Cerebellar cortex (tissue), 1 donor: Measurements from ENCODE around the gene TMPRSS9.

ENCODE experiments used
- DNase-seq: peaks from one replicate; pipeline ENCODE4 v3.0.0-alpha.2; 2015; ENCODE audit warnings: low spot score

TMPRSS9 gene

DNA sequence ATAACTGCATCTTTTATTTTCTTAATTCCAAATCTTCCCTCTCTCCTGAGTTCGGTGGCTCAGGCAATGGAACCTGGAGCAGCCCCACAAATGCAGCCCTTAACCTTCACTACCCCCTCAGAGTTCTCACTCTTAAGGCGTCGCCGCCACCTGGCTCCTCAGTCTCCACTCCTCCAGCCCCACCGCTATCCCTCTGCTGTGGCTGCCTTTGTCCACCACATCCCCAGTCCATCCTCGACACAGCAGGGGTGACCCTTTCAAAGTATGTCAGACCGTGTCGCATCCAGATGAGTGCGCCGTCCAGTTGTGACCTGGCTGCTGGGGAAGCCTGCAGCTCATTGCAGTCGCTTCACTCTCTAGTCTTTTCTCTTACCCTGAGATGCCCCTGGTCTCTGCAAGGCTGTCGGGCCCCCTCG lies 30.6 kb upstream of the TMPRSS9 start:
- no peak for DNase-seq

DNA sequence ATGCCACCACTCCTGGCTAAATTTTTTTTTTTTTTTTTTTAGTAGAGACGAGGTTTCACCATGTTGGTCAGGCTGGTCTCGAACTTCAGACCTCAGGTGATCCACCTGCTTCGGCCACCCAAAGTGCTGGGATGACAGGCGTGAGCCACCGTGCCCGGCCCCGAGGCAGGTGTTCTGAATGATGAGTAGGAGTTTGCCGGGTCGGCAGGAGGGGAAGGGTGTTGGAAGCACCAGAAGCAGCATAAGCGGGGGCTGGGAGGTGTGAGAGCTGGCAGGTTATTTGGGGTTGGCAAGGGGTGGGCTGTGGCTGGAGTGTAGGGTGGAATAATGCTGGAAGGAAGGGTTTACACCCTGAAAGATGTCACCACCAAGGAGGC lies 29.8 kb upstream of the TMPRSS9 start:
- no peak for DNase-seq

GRCh38 chr19:2330632-2331284 lies 29.3 kb upstream of the TMPRSS9 start:
- no peak for DNase-seq

DNA sequence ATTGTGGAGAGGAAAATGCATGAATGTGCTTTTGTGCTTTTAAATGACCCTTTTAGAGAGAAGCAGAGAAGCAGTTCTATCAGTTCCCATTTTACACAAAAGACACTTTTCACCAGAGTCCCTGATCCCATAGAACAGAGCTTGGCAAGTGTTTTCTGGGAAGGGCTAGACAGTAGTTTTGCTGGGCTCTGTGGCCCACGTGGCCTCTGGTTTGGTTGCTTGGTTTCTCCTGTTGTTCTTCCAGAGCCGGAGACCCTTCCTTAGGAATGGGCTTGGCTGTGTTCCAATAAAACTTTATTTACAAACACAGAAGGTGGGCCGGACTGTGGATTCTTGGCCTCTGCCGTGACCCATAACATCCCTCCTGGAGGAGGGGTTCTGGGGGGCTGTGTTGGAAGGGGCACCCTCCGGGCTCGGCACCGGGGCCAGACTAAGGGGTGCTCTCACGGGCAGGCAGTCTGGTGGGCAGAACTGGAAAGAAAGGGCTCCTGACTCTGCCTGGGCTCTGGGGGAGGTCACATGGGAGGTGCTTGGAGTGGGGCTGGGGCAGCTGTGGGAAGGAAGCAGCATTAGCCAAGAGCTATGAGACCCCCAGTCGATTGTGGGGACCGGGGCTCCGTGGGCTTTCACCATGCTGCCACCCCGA lies 28.3 kb upstream of the TMPRSS9 start:
- DNase-seq: no peak

GRCh38 chr19:2332341-2333026 lies 27.6 kb upstream of the TMPRSS9 start:
- DNase-seq: no peak

DNA sequence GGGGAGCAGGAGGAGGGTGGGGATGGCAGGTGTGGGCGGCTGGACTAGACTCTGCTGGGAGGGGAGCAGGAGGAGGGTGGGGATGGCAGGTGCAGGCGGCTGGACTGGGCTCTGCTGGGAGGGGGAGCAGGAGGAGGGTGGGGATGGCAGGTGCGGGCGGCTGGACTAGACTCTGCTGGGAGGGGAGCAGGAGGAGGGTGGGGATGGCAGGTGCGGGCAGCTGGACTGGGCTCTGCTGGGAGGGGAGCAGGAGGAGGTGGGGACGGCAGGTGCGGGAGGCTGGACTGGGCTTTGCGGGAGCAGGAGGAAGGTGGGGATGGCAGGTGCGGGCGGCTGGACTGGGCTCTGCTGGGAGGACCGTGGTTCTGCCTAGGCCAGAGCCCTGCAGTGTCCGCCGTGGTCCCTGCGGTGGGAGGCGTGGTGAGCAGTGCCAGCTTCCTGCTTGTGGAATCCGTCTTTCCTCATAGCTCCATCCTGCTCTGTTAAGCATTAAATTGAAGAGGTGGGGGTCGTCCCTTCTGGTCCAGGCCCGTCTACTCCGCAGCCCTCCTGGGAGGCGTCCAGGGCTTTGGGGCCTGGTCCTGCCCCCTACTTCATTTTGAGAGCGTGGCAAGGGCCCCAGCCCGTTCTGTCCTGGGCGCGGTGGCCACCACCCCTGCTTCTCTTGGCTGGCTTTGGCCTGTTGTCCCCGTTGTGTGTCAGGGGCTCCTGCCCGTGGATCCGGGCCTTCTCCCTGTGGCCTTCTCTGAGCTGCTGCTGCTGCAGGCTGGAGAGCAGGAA lies 26.8 kb upstream of the TMPRSS9 start:
- DNase-seq: no peak

GRCh38 chr19:2333807-2334211 lies 26.3 kb upstream of the TMPRSS9 start:
- no peak for DNase-seq

GRCh38 chr19:2334426-2334825 lies 25.6 kb upstream of the TMPRSS9 start:
- DNase-seq: no peak

GRCh38 chr19:2334986-2335846 lies 24.8 kb upstream of the TMPRSS9 start:
- no peak for DNase-seq

DNA sequence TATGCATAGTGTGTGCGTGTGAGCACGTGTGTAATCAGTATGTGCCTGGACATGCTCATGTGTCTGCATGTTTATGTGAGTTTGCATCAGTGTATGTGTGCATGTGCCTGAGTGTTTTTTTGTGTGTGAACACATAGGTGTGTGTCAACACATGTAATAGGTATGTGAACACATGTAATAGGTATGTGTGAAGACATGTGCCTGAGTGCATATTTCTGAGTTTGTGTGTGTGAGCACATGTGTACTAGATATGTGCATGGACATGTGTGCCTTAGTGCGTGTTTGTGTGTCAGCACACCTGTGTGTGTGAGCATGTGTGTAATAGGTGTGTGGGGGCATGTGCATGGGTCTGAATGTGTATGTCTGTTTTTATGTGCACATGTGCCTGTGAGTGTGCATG lies 24.2 kb upstream of the TMPRSS9 start:
- DNase-seq: no peak

DNA sequence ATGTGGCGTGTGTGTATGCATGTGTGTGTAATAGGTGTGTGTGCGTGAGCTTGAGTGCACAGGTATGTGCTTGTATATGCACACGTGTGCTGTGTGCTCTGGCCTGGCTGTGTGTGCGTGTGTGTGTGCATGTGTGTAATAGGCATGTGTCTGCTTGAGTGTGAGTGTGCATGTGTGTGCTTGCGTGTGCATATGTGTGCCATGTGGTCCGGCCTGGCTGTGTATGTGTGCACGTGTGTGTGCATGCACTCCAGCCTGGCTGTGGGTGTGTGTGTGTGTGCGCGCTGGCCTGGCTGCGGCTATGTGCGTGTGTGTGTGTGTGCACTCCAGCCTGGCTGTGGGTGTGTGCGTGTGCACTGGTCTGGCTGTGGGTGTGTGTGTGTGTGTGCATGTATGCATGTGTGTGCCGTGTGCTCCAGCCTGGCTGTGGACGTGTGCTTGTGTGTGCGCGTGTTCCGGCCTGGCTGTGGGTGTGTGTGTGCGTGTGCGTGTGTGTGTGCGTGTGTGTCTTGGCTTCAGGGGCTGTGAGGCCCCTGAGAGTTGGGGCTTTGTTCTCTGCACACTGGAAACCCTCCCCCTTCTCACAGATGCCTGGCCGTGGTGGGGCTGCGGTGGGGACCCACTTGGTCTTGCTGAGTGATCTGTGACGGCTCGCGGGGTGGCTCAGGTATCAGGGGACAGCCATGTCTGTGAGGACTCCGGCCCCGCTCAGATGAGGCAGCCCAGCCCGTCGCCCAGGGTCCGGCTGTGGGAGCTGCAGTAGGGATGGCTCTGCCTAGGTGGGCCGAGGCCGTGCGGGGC lies 23.3 kb upstream of the TMPRSS9 start:
- no peak for DNase-seq

DNA sequence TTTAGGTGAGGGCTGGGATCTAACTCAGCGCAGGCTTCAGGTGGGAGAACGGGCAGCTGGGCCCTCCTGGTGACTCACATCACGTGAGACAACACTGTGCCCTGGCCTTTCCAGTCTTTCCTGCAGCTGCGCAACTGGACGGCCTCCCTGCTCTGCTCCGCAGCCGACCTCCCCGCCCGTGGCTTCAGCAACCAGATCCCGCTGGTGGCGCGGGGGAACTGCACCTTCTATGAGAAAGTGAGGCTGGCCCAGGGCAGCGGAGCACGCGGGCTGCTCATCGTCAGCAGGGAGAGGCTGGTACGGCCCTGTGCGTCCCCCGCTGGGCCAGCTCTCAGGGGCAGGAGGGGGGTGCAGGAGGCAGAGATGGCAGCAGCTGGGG lies 22.7 kb upstream of the TMPRSS9 start:
- peak; percentile 49 for DNase-seq

DNA sequence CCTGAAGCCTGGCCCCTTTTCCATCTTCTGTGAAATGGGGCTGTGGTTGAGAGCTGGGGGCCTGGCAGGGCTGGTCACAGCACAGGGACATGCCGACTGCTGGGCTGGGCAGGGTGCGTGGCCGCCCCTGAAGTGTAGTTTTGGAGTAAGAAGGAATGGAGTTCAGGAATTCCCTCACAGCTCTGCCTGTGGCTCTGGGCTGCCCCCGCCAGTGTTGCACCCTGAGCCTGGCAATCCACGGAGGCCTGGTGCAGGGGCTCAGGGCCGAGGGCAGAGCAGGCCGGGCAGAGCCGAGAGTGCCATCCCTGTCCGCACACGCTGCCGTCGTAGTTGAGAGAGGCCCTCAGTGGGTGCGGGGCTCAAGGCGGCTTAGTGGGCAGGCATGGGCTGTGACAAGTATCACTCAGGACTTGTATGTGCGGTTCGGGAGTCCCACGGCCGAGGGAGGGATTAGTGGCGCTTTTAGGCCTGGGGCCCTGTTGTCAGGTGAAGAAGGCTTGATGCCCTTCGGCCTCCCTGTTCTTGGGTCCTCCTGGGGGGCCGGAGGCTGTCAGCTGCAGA lies 21.9 kb upstream of the TMPRSS9 start:
- DNase-seq: no peak

- DNase-seq: no peak
Observed at GRCh38 chr19:2338751-2339643, 21.1 kb upstream of the TMPRSS9 start.

- no peak for DNase-seq
Observed at GRCh38 chr19:2339644-2340310, 20.3 kb upstream of the TMPRSS9 start.

GRCh38 chr19:2340496-2341243 lies 19.4 kb upstream of the TMPRSS9 start:
- no peak for DNase-seq

- peak; percentile 48 for DNase-seq
Observed at GRCh38 chr19:2341244-2341751, 18.8 kb upstream of the TMPRSS9 start.

DNA sequence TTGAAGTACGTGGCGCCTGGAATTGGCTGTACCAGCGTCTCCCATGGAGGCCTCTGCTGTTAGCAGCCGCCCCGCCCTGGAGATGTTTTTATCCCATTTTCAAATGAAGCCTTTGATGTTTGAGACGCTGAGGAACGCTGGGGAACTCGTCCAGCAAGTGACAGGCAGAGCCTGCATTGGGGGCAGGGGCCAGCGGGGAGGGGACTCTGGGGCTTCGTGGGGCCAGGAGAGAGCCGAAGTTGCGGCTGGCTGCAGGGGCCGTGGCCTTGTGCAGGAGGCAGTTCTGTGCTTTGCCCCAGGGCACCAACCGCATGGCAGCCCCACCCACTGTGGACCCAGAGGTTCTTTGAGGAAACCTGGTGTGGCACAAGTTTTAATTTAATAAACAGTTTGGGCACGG lies 18.1 kb upstream of the TMPRSS9 start:
- DNase-seq: no peak
